Suprapubic skin (tissue), 3 donors: ENCODE results near the gene TMEM91.

Experiments
- CTCF ChIP-seq, 2 donors: fragments of 200-600 bp in 1 of 2; fragments of 450-650 bp in 1 of 2; sonication (generic) in 1 of 2; IDR thresholded peaks; one replicate each; pipeline ENCODE4 v1.5.1; 2016 to 2019; ENCODE audit warnings: antibody characterized with exemption in 2 of 2, mild to moderate bottlenecking in 1 of 2, moderate library complexity in 1 of 2
- POLR2AphosphoS5 ChIP-seq, 3 donors: sonication (generic); formaldehyde crosslinking; IDR thresholded peaks; one replicate each; pipeline ENCODE4 v1.6.1; 2017; ENCODE audit warnings: antibody characterized with exemption in 3 of 3

GRCh38 chr19:41422955-41423354, 46.6 kb downstream of the TMEM91 start:
- TF ChIP-seq CTCF (IDR thresholded peaks at IDR 0.05) = no peak
- TF ChIP-seq POLR2AphosphoS5 (IDR thresholded peaks at IDR 0.05) = no peak
